Measurements from ENCODE around the gene USP53.

- TF ChIP-seq EGR1 (conservative IDR thresholded peaks at IDR 0.05) = no peak
- TF ChIP-seq CEBPB (tag; IDR thresholded peaks at IDR 0.05) = no peak
- TF ChIP-seq CXXC5 (CRISPR knock-in tag; IDR thresholded peaks at IDR 0.05) = no peak
- TF ChIP-seq, protein P1, sequence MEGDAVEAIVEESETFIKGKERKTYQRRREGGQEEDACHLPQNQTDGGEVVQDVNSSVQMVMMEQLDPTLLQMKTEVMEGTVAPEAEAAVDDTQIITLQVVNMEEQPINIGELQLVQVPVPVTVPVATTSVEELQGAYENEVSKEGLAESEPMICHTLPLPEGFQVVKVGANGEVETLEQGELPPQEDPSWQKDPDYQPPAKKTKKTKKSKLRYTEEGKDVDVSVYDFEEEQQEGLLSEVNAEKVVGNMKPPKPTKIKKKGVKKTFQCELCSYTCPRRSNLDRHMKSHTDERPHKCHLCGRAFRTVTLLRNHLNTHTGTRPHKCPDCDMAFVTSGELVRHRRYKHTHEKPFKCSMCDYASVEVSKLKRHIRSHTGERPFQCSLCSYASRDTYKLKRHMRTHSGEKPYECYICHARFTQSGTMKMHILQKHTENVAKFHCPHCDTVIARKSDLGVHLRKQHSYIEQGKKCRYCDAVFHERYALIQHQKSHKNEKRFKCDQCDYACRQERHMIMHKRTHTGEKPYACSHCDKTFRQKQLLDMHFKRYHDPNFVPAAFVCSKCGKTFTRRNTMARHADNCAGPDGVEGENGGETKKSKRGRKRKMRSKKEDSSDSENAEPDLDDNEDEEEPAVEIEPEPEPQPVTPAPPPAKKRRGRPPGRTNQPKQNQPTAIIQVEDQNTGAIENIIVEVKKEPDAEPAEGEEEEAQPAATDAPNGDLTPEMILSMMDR (IDR thresholded peaks at IDR 0.05 in 2 of 3, conservative IDR thresholded peaks at IDR 0.05 in 1 of 3; ENCODE audit: insufficient read depth in 2 of 3, low read depth in 1 of 3, low read length in 3 of 3) = no peak
- TF ChIP-seq FOXA1 (IDR thresholded peaks at IDR 0.05; ENCODE audit: borderline replicate concordance) = no peak
- TF ChIP-seq, protein P2, sequence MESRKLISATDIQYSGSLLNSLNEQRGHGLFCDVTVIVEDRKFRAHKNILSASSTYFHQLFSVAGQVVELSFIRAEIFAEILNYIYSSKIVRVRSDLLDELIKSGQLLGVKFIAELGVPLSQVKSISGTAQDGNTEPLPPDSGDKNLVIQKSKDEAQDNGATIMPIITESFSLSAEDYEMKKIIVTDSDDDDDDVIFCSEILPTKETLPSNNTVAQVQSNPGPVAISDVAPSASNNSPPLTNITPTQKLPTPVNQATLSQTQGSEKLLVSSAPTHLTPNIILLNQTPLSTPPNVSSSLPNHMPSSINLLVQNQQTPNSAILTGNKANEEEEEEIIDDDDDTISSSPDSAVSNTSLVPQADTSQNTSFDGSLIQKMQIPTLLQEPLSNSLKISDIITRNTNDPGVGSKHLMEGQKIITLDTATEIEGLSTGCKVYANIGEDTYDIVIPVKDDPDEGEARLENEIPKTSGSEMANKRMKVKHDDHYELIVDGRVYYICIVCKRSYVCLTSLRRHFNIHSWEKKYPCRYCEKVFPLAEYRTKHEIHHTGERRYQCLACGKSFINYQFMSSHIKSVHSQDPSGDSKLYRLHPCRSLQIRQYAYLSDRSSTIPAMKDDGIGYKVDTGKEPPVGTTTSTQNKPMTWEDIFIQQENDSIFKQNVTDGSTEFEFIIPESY (CRISPR knock-in tag; IDR thresholded peaks at IDR 0.05) = no peak
- no peak for TF ChIP-seq NRF1 (conservative IDR thresholded peaks at IDR 0.05 in 1 of 2, IDR thresholded peaks at IDR 0.05 in 1 of 2)
Measured at GRCh38 chr4:119244832-119245231, 32.3 kb downstream of the USP53 start.
